A549 (cell line): Measurements from ENCODE around the gene MYB. TPM values are rescaled to one million over a fixed set of nuclear protein-coding genes. Genes with fewer than 3 reads are reported as not detected.

ENCODE experiments used
- ATAC-seq, 2 experiments: fragments of 200-7000 bp in 1 of 2; fragments of >200 bp in 1 of 2; cut with Nextera tagmentation in 1 of 2; cut with Tn5 transposase in 1 of 2; 3 replicates each; pipeline versions ENCODE4 v1.8.0 to v1.9.1; 2018 to 2020; ENCODE audit warnings: mild to moderate bottlenecking in 1 of 2, moderate library complexity in 1 of 2
- CTCF ChIA-PET: fragments of 300-600 bp; sonication (Branson Sonifier 250); formaldehyde crosslinking; extraction: SDS; loops from one replicate; lab custom pipeline; 2021; ENCODE audit warnings: antibody characterized with exemption, inconsistent platforms; lab: Yijun Ruan, JAX
- POLR2A ChIA-PET: fragments of 350-600 bp; formaldehyde crosslinking; extraction: SDS; loops from one replicate; lab custom pipeline; 2021; ENCODE audit warnings: antibody characterized with exemption, inconsistent platforms; lab: Yijun Ruan, JAX
- DNase-seq, 2 experiments: peaks; one replicate each; pipeline versions ENCODE4 v3.0.0 to v3.0.0-alpha.2; 2011 to 2016; ENCODE audit warnings: low read depth in 1 of 2, low spot score in 1 of 2
- FAIRE-seq: peaks from 2 replicates; lab custom pipeline; 2011; peaks lifted over from hg19 to GRCh38; lab: Jason Lieb, UNC
- H3K27ac ChIP-seq, 2 experiments: fragments of >200 bp; sonication (Bioruptor Twin); formaldehyde crosslinking; 3 replicates each; pipeline ENCODE4 v1.5.1; 2016 to 2017
- H3K4me1 ChIP-seq: fragments of >200 bp; sonication (Bioruptor Twin); formaldehyde crosslinking; 3 replicates; pipeline ENCODE4 v1.6.1; 2016
- H3K4me2 ChIP-seq: fragments of >200 bp; sonication (Bioruptor Twin); formaldehyde crosslinking; 3 replicates; pipeline ENCODE4 v1.6.1; 2016
- H3K4me3 ChIP-seq: fragments of >200 bp; sonication (Bioruptor Twin); formaldehyde crosslinking; 3 replicates; pipeline ENCODE4 v1.5.1; 2016
- H3K9me3 ChIP-seq: fragments of >200 bp; sonication (Bioruptor Twin); formaldehyde crosslinking; 3 replicates; pipeline ENCODE4 v1.6.1; 2016
- BHLHE40 ChIP-seq: IDR thresholded peaks from 2 replicates; pipeline ENCODE4 v1.6.1; 2012; ENCODE audit warnings: low read depth, low read length, inconsistent platforms
- CBX2 ChIP-seq: fragments of 200-600 bp; sonication (generic); IDR thresholded peaks from 2 replicates; pipeline ENCODE4 v1.6.1; 2016; ENCODE audit warnings: low read depth, mild to moderate bottlenecking, borderline replicate concordance
- CBX8 ChIP-seq: fragments of 200-600 bp; sonication (generic); IDR thresholded peaks from 2 replicates; pipeline ENCODE4 v1.6.1; 2016
- CHD2 ChIP-seq: fragments of 150-350 bp; IDR thresholded peaks from 2 replicates; pipeline ENCODE4 v1.6.1; 2014; ENCODE audit warnings: low read length; ENCODE audit not compliant: partially characterized antibody
- E2F6 ChIP-seq: IDR thresholded peaks from 2 replicates; pipeline ENCODE4 v1.6.1; 2012; ENCODE audit warnings: low read depth, borderline replicate concordance
- EHMT2 ChIP-seq: fragments of 200-600 bp; sonication (generic); IDR thresholded peaks from 2 replicates; pipeline ENCODE4 v1.6.1; 2016; ENCODE audit warnings: antibody characterized with exemption, low read depth, mild to moderate bottlenecking, moderate library complexity
- FOSL2 ChIP-seq, 2 experiments: fragments of 450-650 bp in 1 of 2; fragments of >200 bp in 1 of 2; sonication (Bioruptor Twin) in 1 of 2; formaldehyde crosslinking; IDR thresholded peaks; 2 replicates each; pipeline versions ENCODE4 v1.5.0 to v1.6.1; 2016 to 2020; ENCODE audit warnings: mild to moderate bottlenecking in 1 of 2, moderate library complexity in 1 of 2
- FOXS1 ChIP-seq: fragments of 250-450 bp; sonication (Bioruptor Pico); IDR thresholded peaks from 2 replicates; pipeline ENCODE4 v1.5.0; 2020; ENCODE audit warnings: mild to moderate bottlenecking, moderate library complexity
- GATA3 ChIP-seq: IDR thresholded peaks from 2 replicates; pipeline ENCODE4 v1.6.1; 2012; ENCODE audit warnings: borderline replicate concordance
- HES2 ChIP-seq: fragments of >200 bp; sonication (Bioruptor Twin); formaldehyde crosslinking; IDR thresholded peaks from 2 replicates; pipeline ENCODE4 v1.6.1; 2016
- HEYL ChIP-seq: fragments of 250-450 bp; sonication (Bioruptor Pico); IDR thresholded peaks from 2 replicates; pipeline ENCODE4 v1.8.0; 2021; ENCODE audit warnings: mild to moderate bottlenecking, moderate library complexity
- JUN ChIP-seq, 2 experiments: fragments of >200 bp; sonication (Bioruptor Twin); formaldehyde crosslinking; IDR thresholded peaks; 2 replicates in 1 of 2; 3 replicates in 1 of 2; pipeline ENCODE4 v1.6.1; 2016 to 2017
- JUNB ChIP-seq: fragments of >200 bp; sonication (Bioruptor Twin); formaldehyde crosslinking; IDR thresholded peaks from 2 replicates; pipeline ENCODE4 v1.6.1; 2016
- MAFK ChIP-seq: fragments of 450-650 bp; IDR thresholded peaks from 2 replicates; pipeline ENCODE4 v1.6.1; 2014; ENCODE audit not compliant: partially characterized antibody
- NR3C1 ChIP-seq: fragments of >200 bp; sonication (Bioruptor Twin); formaldehyde crosslinking; IDR thresholded peaks from 3 replicates; pipeline ENCODE4 v1.6.1; 2017
- POLR2AphosphoS2 ChIP-seq: conservative IDR thresholded peaks from 2 replicates; pipeline ENCODE4 v1.6.1; 2012; ENCODE audit warnings: low read length, improper control_type of control experiment, inconsistent platforms
- RAD21 ChIP-seq, 2 experiments: fragments of >200 bp in 1 of 2; sonication (Bioruptor Twin) in 1 of 2; formaldehyde crosslinking in 1 of 2; IDR thresholded peaks in 1 of 2; conservative IDR thresholded peaks in 1 of 2; 2 replicates in 1 of 2; 3 replicates in 1 of 2; pipeline ENCODE4 v1.6.1; 2012 to 2018; ENCODE audit warnings: inconsistent platforms in 1 of 2
- RCOR1 ChIP-seq: fragments of 150-350 bp; IDR thresholded peaks from 2 replicates; pipeline ENCODE4 v1.6.1; 2014; ENCODE audit warnings: antibody characterized with exemption, low read length, low read depth
- RFX5 ChIP-seq: fragments of 450-650 bp; IDR thresholded peaks from 2 replicates; pipeline ENCODE4 v1.7.1; 2014; ENCODE audit warnings: antibody characterized with exemption, mild to moderate bottlenecking, moderate library complexity
- SREBF2 ChIP-seq: fragments of 450-650 bp; IDR thresholded peaks from 2 replicates; pipeline ENCODE4 v1.6.1; 2014; ENCODE audit warnings: mild to moderate bottlenecking, moderate library complexity
- TFCP2L1 ChIP-seq: fragments of 250-450 bp; sonication (Bioruptor Pico); IDR thresholded peaks from 2 replicates; pipeline ENCODE4 v1.5.0; 2021; ENCODE audit warnings: mild to moderate bottlenecking
- TP53 ChIP-seq: fragments of 250-450 bp; sonication (Bioruptor Pico); IDR thresholded peaks from 2 replicates; pipeline ENCODE4 v1.5.0; 2021; ENCODE audit warnings: mild to moderate bottlenecking, moderate library complexity
- ZC3H11A ChIP-seq: fragments of 450-650 bp; IDR thresholded peaks from 2 replicates; pipeline ENCODE4 v1.6.1; 2014; ENCODE audit warnings: antibody characterized with exemption, mild to moderate bottlenecking
- ZFP36 ChIP-seq: fragments of 450-650 bp; IDR thresholded peaks from 2 replicates; pipeline ENCODE4 v1.6.1; 2014; ENCODE audit warnings: borderline replicate concordance; ENCODE audit not compliant: partially characterized antibody
- ZNF302 ChIP-seq: fragments of 250-450 bp; sonication (Bioruptor Pico); IDR thresholded peaks from 2 replicates; pipeline ENCODE4 v1.9.0; 2021; ENCODE audit warnings: inconsistent platforms, mild to moderate bottlenecking, moderate library complexity
- WGBS: methylation state at CpG from one replicate; pipeline ENCODE4 v1.1.6; 2017; ENCODE audit errors: missing lambda C conversion rate; 5-methylcytosine and 5-hydroxymethylcytosine counted together
- polyA plus RNA-seq, 4 experiments: library from polyadenylated mRNA; depleted of rRNA in 3 of 4; stranded (reverse); fragments of >200 nt; fragmentation: RNase III in 1 of 4; extraction: RNeasy Plus Mini Kit Qiagen cat#74134 plus additional on column Dnase treatment in 1 of 4; gene quantifications; 2 replicates in 3 of 4; 3 replicates in 1 of 4; pipeline ENCODE4 v1.2.3, GENCODE V29; 2011 to 2017
- TF ChIP-seq, protein P1 (sequence below): IDR thresholded peaks from 2 replicates; pipeline ENCODE4 v1.6.1; 2012
- TF ChIP-seq, protein P2 (sequence below): fragments of 150-350 bp; IDR thresholded peaks from 2 replicates; pipeline ENCODE4 v1.6.1; 2014; ENCODE audit warnings: low read depth, mild to moderate bottlenecking, low read length
- TF ChIP-seq, protein P3 (sequence below): IDR thresholded peaks from 2 replicates; pipeline ENCODE4 v1.6.1; 2012
- TF ChIP-seq, protein P4 (sequence below): fragments of 250-450 bp; sonication (Bioruptor Pico); IDR thresholded peaks from 2 replicates; pipeline ENCODE4 v1.5.0; 2020; ENCODE audit warnings: low read depth, mild to moderate bottlenecking, moderate library complexity

MYB gene
- polyA plus RNA-seq, 2 of the 4 experiments (the other 2 are of a cell fraction): 0.22 to 0.27 TPM

DNA sequence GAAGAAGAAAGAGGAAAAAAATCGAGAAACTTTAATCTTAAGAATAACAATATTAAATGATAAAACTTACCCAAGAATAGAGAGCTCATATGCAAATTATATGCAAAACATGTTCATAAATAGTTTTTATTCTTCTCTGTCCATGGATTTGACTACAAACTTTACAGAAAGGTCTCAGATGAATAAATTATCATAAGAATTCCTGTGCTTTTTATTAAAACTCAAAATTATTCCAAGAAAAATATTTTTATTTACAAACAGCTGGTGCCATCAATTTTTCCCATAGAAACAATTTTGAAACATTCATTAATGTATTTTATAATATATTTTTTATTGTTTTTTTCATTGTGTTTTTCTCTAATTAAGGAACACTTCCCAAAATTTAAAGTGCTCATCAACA, 12.1 kb downstream of the MYB start:
- 42% methylated on average over 1 of the region's 1 CpG for WGBS
- no peak for TF ChIP-seq RAD21 (conservative IDR thresholded peaks at IDR 0.05 in 1 of 2, IDR thresholded peaks at IDR 0.05 in 1 of 2)
- TF ChIP-seq ZFP36: no peak
- TF ChIP-seq JUN (IDR thresholded peaks at IDR 0.05): no peak
- no peak for TF ChIP-seq TP53
- TF ChIP-seq BHLHE40: no peak
- no peak for TF ChIP-seq POLR2AphosphoS2
- TF ChIP-seq SREBF2: no peak
- no peak for TF ChIP-seq FOSL2 (IDR thresholded peaks at IDR 0.05)
- no peak for TF ChIP-seq FOSL2 (CRISPR knock-in tag; IDR thresholded peaks at IDR 0.05)
- TF ChIP-seq EHMT2: no peak
- no peak for TF ChIP-seq CBX2
- TF ChIP-seq, protein P1, sequence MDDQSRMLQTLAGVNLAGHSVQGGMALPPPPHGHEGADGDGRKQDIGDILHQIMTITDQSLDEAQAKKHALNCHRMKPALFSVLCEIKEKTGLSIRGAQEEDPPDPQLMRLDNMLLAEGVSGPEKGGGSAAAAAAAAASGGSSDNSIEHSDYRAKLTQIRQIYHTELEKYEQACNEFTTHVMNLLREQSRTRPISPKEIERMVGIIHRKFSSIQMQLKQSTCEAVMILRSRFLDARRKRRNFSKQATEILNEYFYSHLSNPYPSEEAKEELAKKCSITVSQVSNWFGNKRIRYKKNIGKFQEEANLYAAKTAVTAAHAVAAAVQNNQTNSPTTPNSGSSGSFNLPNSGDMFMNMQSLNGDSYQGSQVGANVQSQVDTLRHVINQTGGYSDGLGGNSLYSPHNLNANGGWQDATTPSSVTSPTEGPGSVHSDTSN: no peak
- TF ChIP-seq GATA3: no peak
- no peak for TF ChIP-seq FOXS1 (CRISPR knock-in tag)
- TF ChIP-seq MAFK: no peak
- no peak for TF ChIP-seq NR3C1
- TF ChIP-seq ZC3H11A: no peak
- TF ChIP-seq E2F6: no peak
- Histone ChIP-seq H3K4me1 (no peaks in the 10 kb centered on the region), H3K9me3 (no peaks in the 10 kb centered on the region), H3K4me3 (no peak overlapping the region), H3K27ac (no peak overlapping the region), H3K4me2 (no peak overlapping the region)
- no peak for DNase-seq
- no peak for FAIRE-seq
- ChIA-PET POLR2A (no interaction called here), CTCF (no interaction called here)
- ATAC-seq: no peak

DNA sequence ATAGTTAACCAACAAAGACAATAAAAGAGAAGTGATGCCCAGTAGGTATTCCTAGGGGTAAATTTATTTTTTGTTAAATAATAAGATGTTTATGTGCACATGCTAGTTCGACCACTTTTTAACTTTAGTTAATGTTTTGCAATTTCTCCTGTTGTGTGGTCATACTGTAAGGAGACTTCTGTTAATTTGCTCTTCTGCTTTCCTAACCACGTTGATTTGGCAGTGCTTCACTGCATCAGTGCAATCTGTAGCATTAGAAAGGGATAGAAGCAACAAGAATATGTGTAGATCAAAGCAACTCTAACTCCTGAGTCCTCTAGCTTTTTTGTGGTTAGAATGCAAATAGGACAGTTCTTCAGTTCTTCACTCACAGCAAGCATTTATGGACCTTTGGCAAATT, 13.9 kb downstream of the MYB start:
- no peak overlapping the region for H3K4me3 ChIP-seq
- DNase-seq (no peak), FAIRE-seq (no peak), ATAC-seq (no peak)
- WGBS: 7% methylated on average over 2 of the region's 2 CpGs
- CTCF ChIA-PET: interaction anchor here (0.5 kb wide), 1 partner anchor 934 kb away, joined by 4 read pairs; no protein-coding TSS in a partner anchor
- no peaks in the 10 kb centered on the region for H3K9me3 ChIP-seq
- TF ChIP-seq MAFK (no peak), ZNF302 (no peak), RFX5 (no peak), RCOR1 (no peak), JUNB (no peak), ZFP36 (no peak), CHD2 (no peak), BHLHE40 (no peak), HES2 (no peak), SREBF2 (no peak), CBX2 (no peak), FOSL2 (IDR thresholded peaks at IDR 0.05) (no peak), FOSL2 (CRISPR knock-in tag; IDR thresholded peaks at IDR 0.05) (no peak), CBX8 (no peak), TP53 (no peak), TFCP2L1 (CRISPR knock-in tag) (no peak), HEYL (no peak)
- TF ChIP-seq, protein P2, sequence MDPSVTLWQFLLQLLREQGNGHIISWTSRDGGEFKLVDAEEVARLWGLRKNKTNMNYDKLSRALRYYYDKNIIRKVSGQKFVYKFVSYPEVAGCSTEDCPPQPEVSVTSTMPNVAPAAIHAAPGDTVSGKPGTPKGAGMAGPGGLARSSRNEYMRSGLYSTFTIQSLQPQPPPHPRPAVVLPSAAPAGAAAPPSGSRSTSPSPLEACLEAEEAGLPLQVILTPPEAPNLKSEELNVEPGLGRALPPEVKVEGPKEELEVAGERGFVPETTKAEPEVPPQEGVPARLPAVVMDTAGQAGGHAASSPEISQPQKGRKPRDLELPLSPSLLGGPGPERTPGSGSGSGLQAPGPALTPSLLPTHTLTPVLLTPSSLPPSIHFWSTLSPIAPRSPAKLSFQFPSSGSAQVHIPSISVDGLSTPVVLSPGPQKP: no peak
- TF ChIP-seq, protein P3, sequence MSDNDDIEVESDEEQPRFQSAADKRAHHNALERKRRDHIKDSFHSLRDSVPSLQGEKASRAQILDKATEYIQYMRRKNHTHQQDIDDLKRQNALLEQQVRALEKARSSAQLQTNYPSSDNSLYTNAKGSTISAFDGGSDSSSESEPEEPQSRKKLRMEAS: no peak
- TF ChIP-seq, protein P4, sequence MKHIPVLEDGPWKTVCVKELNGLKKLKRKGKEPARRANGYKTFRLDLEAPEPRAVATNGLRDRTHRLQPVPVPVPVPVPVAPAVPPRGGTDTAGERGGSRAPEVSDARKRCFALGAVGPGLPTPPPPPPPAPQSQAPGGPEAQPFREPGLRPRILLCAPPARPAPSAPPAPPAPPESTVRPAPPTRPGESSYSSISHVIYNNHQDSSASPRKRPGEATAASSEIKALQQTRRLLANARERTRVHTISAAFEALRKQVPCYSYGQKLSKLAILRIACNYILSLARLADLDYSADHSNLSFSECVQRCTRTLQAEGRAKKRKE: no peak
- H3K27ac ChIP-seq: no peak overlapping the region
- no peaks in the 10 kb centered on the region for H3K4me1 ChIP-seq
- no peak overlapping the region for H3K4me2 ChIP-seq
- POLR2A ChIA-PET: no interaction called here
